Neural progenitor cell (in vitro differentiated cells): ENCODE data around the gene SPEF2. TPM values are rescaled to one million over a fixed set of nuclear protein-coding genes. Genes with fewer than 3 reads are reported as not detected.

Experiments
- DNase-seq: peaks from one replicate; pipeline ENCODE4 v3.0.0-alpha.2; 2016; ENCODE audit warnings: low spot score
- H2AFZ ChIP-seq: fragments of 200-600 bp; sonication (generic); replicated peaks from 2 replicates; pipeline ENCODE4 v1.6.1; 2016; ENCODE audit warnings: antibody characterized with exemption
- H3F3A ChIP-seq: fragments of 200-600 bp; sonication (generic); 2 replicates; pipeline ENCODE4 v1.6.1; 2016; ENCODE audit warnings: antibody characterized with exemption, low read depth
- H3K27ac ChIP-seq: fragments of 200-600 bp; sonication (generic); 2 replicates; pipeline ENCODE4 v1.5.1; 2016; ENCODE audit warnings: mild to moderate bottlenecking
- H3K27me3 ChIP-seq: fragments of 200-600 bp; sonication (generic); 2 replicates; pipeline ENCODE4 v1.6.1; 2016; ENCODE audit warnings: mild to moderate bottlenecking, moderate library complexity
- H3K36me3 ChIP-seq: fragments of 200-600 bp; sonication (generic); 2 replicates; pipeline ENCODE4 v1.5.1; 2016
- H3K4me1 ChIP-seq: fragments of 200-600 bp; sonication (generic); 2 replicates; pipeline ENCODE4 v1.6.1; 2016; ENCODE audit warnings: mixed run types
- H3K4me2 ChIP-seq: fragments of 200-600 bp; sonication (generic); 2 replicates; pipeline ENCODE4 v1.6.1; 2016
- H3K4me3 ChIP-seq: fragments of 200-600 bp; sonication (generic); 2 replicates; pipeline ENCODE4 v1.5.1; 2016
- H3K79me2 ChIP-seq: fragments of 200-600 bp; sonication (generic); 2 replicates; pipeline ENCODE4 v1.6.1; 2016; ENCODE audit warnings: low read depth
- H3K9ac ChIP-seq: fragments of 200-600 bp; sonication (generic); 2 replicates; pipeline ENCODE4 v1.6.1; 2016
- H3K9me3 ChIP-seq: fragments of 200-600 bp; sonication (generic); 2 replicates; pipeline ENCODE4 v1.5.1; 2016; ENCODE audit warnings: low read depth
- H4K20me1 ChIP-seq: fragments of 200-600 bp; sonication (generic); 2 replicates; pipeline ENCODE4 v1.6.1; 2016; ENCODE audit warnings: low read depth
- H3K27ac Mint-ChIP-seq: 3 replicates; pipeline ENCODE4 v1.8.0; 2021; ENCODE audit warnings: mixed read lengths
- H3K27me3 Mint-ChIP-seq: 2 replicates; pipeline ENCODE4 v1.8.0; 2022; ENCODE audit warnings: low read depth, mild to moderate bottlenecking, inconsistent platforms, moderate library complexity, mixed read lengths; ENCODE audit not compliant: insufficient read depth
- H3K36me3 Mint-ChIP-seq: 3 replicates; pipeline ENCODE4 v1.8.0; 2021; ENCODE audit warnings: mixed read lengths
- H3K4me1 Mint-ChIP-seq: 3 replicates; pipeline ENCODE4 v1.8.0; 2021; ENCODE audit warnings: mixed read lengths
- H3K4me3 Mint-ChIP-seq: 3 replicates; pipeline ENCODE4 v1.8.0; 2021; ENCODE audit warnings: mild to moderate bottlenecking, moderate library complexity, mixed read lengths
- H3K9me3 Mint-ChIP-seq: 3 replicates; pipeline ENCODE4 v1.8.0; 2020; ENCODE audit warnings: mixed read lengths
- EZH2 ChIP-seq: fragments of 200-600 bp; sonication (generic); IDR thresholded peaks from 2 replicates; pipeline ENCODE4 v1.6.1; 2017; ENCODE audit warnings: antibody characterized with exemption, mild to moderate bottlenecking, moderate library complexity
- EZH2phosphoT487 ChIP-seq: fragments of 200-600 bp; sonication (generic); IDR thresholded peaks from 2 replicates; pipeline ENCODE4 v1.6.1; 2017; ENCODE audit warnings: antibody characterized with exemption
- total RNA-seq: library from RNA; depleted of rRNA; stranded (reverse); fragments of >200 nt; gene quantifications from 2 replicates; pipeline ENCODE4 v1.2.3, GENCODE V29; 2015; ENCODE audit warnings: low replicate concordance
- TF ChIP-seq, protein P1 (sequence below): fragments of 200-600 bp; sonication (generic); IDR thresholded peaks from 2 replicates; pipeline ENCODE4 v1.5.1; 2017; ENCODE audit warnings: antibody characterized with exemption, mild to moderate bottlenecking

The SPEF2 gene
- total RNA-seq, 1 donor from 2014 or later: 5.8 TPM

DNA sequence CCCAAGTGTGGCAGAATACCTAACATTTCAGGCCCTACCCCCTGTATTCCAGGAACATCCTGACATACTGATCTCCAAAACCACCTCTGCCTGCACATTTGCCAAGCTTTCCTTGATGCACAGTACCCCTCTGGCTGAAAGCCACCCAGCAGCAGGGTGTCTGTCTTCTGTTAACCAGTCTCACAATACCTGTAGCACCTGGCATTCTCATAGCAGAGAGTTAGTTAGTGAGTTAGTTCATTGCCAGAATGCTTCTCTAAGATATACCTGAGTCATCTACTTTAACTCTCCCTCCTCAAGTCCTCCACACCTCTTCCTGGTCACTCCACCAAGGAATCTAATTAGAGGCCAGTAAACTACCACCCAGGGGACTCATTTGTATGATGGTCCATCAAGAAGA lies 192.9 kb downstream of the SPEF2 start:
- Histone ChIP-seq H2AFZ (no peak overlapping the region), H3K4me1 (no peaks in the 10 kb centered on the region), H3K27me3 (no peaks in the 10 kb centered on the region), H4K20me1 (no peaks in the 10 kb centered on the region), H3K4me3 (no peak overlapping the region), H3K4me2 (no peak overlapping the region), H3K36me3 (no peaks in the 10 kb centered on the region), H3K9me3 (no peaks in the 10 kb centered on the region), H3K9ac (no peak overlapping the region), H3F3A (no peaks in the 10 kb centered on the region), H3K79me2 (no peaks in the 10 kb centered on the region), H3K27ac (no peak overlapping the region)
- Mint-ChIP-seq H3K4me1 (peaks cover 9% of the 10 kb centered on the region), H3K4me3 (no peak overlapping the region), H3K27me3 (peaks cover 2% of the 10 kb centered on the region), H3K9me3 (no peaks in the 10 kb centered on the region), H3K36me3 (no peaks in the 10 kb centered on the region), H3K27ac (no peak overlapping the region)
- TF ChIP-seq EZH2phosphoT487 (no peak), EZH2 (no peak)
- TF ChIP-seq, protein P1, sequence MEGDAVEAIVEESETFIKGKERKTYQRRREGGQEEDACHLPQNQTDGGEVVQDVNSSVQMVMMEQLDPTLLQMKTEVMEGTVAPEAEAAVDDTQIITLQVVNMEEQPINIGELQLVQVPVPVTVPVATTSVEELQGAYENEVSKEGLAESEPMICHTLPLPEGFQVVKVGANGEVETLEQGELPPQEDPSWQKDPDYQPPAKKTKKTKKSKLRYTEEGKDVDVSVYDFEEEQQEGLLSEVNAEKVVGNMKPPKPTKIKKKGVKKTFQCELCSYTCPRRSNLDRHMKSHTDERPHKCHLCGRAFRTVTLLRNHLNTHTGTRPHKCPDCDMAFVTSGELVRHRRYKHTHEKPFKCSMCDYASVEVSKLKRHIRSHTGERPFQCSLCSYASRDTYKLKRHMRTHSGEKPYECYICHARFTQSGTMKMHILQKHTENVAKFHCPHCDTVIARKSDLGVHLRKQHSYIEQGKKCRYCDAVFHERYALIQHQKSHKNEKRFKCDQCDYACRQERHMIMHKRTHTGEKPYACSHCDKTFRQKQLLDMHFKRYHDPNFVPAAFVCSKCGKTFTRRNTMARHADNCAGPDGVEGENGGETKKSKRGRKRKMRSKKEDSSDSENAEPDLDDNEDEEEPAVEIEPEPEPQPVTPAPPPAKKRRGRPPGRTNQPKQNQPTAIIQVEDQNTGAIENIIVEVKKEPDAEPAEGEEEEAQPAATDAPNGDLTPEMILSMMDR: no peak
- DNase-seq: no peak

DNA sequence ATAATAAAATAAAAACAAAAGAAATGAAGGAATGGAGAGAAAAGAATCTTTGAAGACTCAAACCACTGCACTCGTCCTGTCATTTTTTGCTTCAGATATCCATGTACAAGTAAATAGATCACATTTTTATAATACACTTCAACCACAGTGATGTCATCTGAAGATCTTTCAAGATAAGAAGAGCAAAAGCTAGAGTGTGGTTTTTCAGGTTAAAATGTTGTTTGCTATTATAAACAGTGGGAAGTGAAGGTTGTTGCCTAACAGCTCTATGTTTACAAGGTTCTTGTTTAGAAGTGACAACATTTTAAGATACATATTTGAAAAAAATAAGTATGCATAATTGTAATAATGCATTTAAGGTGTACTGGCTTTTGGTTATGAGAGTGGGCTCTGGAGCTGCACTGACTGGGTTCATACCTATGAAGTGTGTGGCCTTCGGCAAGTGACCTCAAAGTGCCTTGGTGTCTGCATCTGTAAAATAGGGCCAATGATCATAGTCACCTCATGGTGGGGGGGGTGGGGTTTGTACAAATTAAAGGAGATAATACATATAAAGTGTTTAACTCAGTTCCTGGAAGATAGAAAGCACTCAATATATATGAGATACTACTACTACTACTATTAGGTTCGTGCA lies 193.6 kb downstream of the SPEF2 start:
- no peak overlapping the region for H3K4me3 ChIP-seq
- no peak for DNase-seq
- H3F3A ChIP-seq: no peaks in the 10 kb centered on the region
- no peak overlapping the region for H2AFZ ChIP-seq
- H3K9me3 ChIP-seq: no peaks in the 10 kb centered on the region
- no peaks in the 10 kb centered on the region for H3K9me3 Mint-ChIP-seq
- no peak overlapping the region for H3K4me3 Mint-ChIP-seq
- no peak overlapping the region for H3K9ac ChIP-seq
- no peak overlapping the region for H3K4me2 ChIP-seq
- no peaks in the 10 kb centered on the region for H3K36me3 Mint-ChIP-seq
- peaks cover 2% of the 10 kb centered on the region for H3K27me3 Mint-ChIP-seq
- H3K27ac ChIP-seq: no peak overlapping the region
- H3K4me1 Mint-ChIP-seq: peaks cover 9% of the 10 kb centered on the region
- no peaks in the 10 kb centered on the region for H3K4me1 ChIP-seq
- no peaks in the 10 kb centered on the region for H3K27me3 ChIP-seq
- TF ChIP-seq EZH2phosphoT487 (no peak), EZH2 (no peak)
- TF ChIP-seq, protein P1: no peak
- H3K79me2 ChIP-seq: no peaks in the 10 kb centered on the region
- no peaks in the 10 kb centered on the region for H4K20me1 ChIP-seq
- no peaks in the 10 kb centered on the region for H3K36me3 ChIP-seq
- no peak overlapping the region for H3K27ac Mint-ChIP-seq

DNA sequence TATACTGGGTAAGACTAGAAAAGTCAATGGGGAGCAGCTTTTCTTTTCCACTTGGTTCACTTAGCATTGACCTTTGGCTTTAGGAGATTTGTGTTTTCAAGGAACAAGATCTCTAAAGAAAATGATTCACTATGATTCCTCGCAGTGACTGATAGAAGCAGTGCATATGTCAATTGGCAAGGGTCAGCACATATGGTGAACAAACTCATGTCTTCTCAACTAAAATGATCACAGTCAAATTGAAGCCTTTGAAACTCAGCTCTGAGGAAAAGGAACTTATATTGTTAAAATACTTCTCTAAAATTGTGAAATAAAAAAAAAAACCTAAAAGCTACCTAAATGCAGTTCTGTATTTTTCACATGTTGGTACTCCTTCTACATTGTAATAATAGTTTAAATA lies 195.9 kb downstream of the SPEF2 start:
- no peak overlapping the region for H3K4me3 Mint-ChIP-seq
- no peaks in the 10 kb centered on the region for H3K9me3 Mint-ChIP-seq
- peaks cover 2% of the 10 kb centered on the region for H3K27me3 Mint-ChIP-seq

More for the DNA sequence above, 195.9 kb downstream of the SPEF2 start:
- H3K9ac ChIP-seq: no peak overlapping the region
- no peak overlapping the region for H3K27ac ChIP-seq
- Mint-ChIP-seq H3K27ac (no peak overlapping the region), H3K4me1 (peaks cover 6% of the 10 kb centered on the region), H3K36me3 (no peaks in the 10 kb centered on the region)
- H2AFZ ChIP-seq: no peak overlapping the region
- no peaks in the 10 kb centered on the region for H3K9me3 ChIP-seq
- no peaks in the 10 kb centered on the region for H4K20me1 ChIP-seq
- TF ChIP-seq, protein P1: no peak
- TF ChIP-seq EZH2phosphoT487 (no peak), EZH2 (no peak)
- no peaks in the 10 kb centered on the region for H3F3A ChIP-seq
- H3K36me3 ChIP-seq: no peaks in the 10 kb centered on the region
- H3K79me2 ChIP-seq: no peaks in the 10 kb centered on the region
- H3K27me3 ChIP-seq: no peaks in the 10 kb centered on the region
- H3K4me2 ChIP-seq: no peak overlapping the region
- no peaks in the 10 kb centered on the region for H3K4me1 ChIP-seq
- no peak overlapping the region for H3K4me3 ChIP-seq
- DNase-seq: no peak
